Caco-2 (cell line): ENCODE data around the gene NANOS3. TPM values are rescaled to one million over a fixed set of nuclear protein-coding genes. Genes with fewer than 3 reads are reported as not detected.
A peak's percentile ranks its signal among the peaks of the same experiment; 100 is the strongest.

Source experiments
- BruUV-seq: library from RNA; stranded (reverse); fragments of 400-500 nt; replicated peaks from 2 replicates; lab custom pipeline; 2021; lab: Mats Ljungman, UMichigan
- CTCF ChIA-PET: fragments of 300-600 bp; sonication (Branson Sonifier 250); formaldehyde crosslinking; loops from one replicate; lab custom pipeline; 2022; ENCODE audit warnings: antibody characterized with exemption; lab: Charles Lee
- POLR2A ChIA-PET: fragments of 300-600 bp; sonication (Branson Sonifier 250); formaldehyde crosslinking; loops from one replicate; lab custom pipeline; 2022; ENCODE audit warnings: antibody characterized with exemption; lab: Charles Lee
- DNase-seq, 2 experiments: peaks; one replicate each; pipeline versions ENCODE4 v3.0.0 to v3.0.0-alpha.2; 2020 to 2022
- H3K27me3 ChIP-seq: replicated peaks from 2 replicates; pipeline ENCODE4 v1.6.0; 2011; ENCODE audit warnings: low read length; ENCODE audit not compliant: control insufficient read depth, insufficient read depth
- H3K36me3 ChIP-seq: 2 replicates; pipeline ENCODE4 v1.5.1; 2011; ENCODE audit warnings: low read length; ENCODE audit not compliant: control insufficient read depth, insufficient read depth
- H3K4me1 ChIP-seq: fragments of 250-450 bp; sonication (Bioruptor Pico); 2 replicates; pipeline ENCODE4 v1.5.1; 2020; ENCODE audit warnings: mild to moderate bottlenecking
- H3K4me3 ChIP-seq: 2 replicates; pipeline ENCODE4 v1.5.1; 2011; ENCODE audit warnings: low read depth, mild to moderate bottlenecking, control low read depth, low read length
- H3K9me3 ChIP-seq: fragments of 250-450 bp; sonication (Bioruptor Pico); 2 replicates; pipeline ENCODE4 v1.5.1; 2020; ENCODE audit warnings: mild to moderate bottlenecking, moderate library complexity
- H3K27ac Mint-ChIP-seq: one replicate; pipeline ENCODE4 v1.8.0; 2022; ENCODE audit warnings: mixed read lengths; ENCODE audit not compliant: unreplicated experiment
- H3K27me3 Mint-ChIP-seq: one replicate; pipeline ENCODE4 v1.8.0; 2022; ENCODE audit warnings: mixed read lengths; ENCODE audit not compliant: insufficient read depth, unreplicated experiment
- H3K36me3 Mint-ChIP-seq: one replicate; pipeline ENCODE4 v1.8.0; 2022; ENCODE audit warnings: mild to moderate bottlenecking, mixed read lengths; ENCODE audit not compliant: insufficient read depth, unreplicated experiment
- H3K4me1 Mint-ChIP-seq: one replicate; pipeline ENCODE4 v1.8.0; 2022; ENCODE audit warnings: low read depth, mixed read lengths; ENCODE audit not compliant: unreplicated experiment
- H3K4me3 Mint-ChIP-seq: one replicate; pipeline ENCODE4 v1.8.0; 2022; ENCODE audit warnings: mild to moderate bottlenecking, moderate library complexity, mixed read lengths; ENCODE audit not compliant: unreplicated experiment
- H3K9me3 Mint-ChIP-seq: one replicate; pipeline ENCODE4 v1.8.0; 2022; ENCODE audit warnings: mixed read lengths; ENCODE audit not compliant: unreplicated experiment
- intact Hi-C: fragments of 100-400 bp; cut with micrococcal nuclease; formaldehyde crosslinking; loops from one replicate; pipeline ENCODE4 v1.10.0; 2022; ENCODE audit not compliant: unreplicated experiment
- total RNA-seq: library from RNA; stranded (reverse); gene quantifications from 2 replicates; pipeline ENCODE4 v1.2.3, GENCODE V29; 2022
- TF ChIP-seq, protein P1 (sequence below), 2 experiments: fragments of 200-600 bp in 1 of 2; IDR thresholded peaks; 1 replicate in 1 of 2; 2 replicates in 1 of 2; pipeline versions ENCODE4 v1.5.1 to v1.8.0; 2011 to 2022; ENCODE audit warnings: antibody characterized with exemption in 1 of 2, control low read depth in 1 of 2, inconsistent platforms in 1 of 2, low read depth in 1 of 2, low read length in 1 of 2, mild to moderate bottlenecking in 1 of 2, moderate library complexity in 1 of 2; ENCODE audit not compliant: insufficient read depth in 1 of 2, severe bottlenecking in 1 of 2, unreplicated experiment in 1 of 2

The NANOS3 gene
- total RNA-seq, 1 experiment from 2014 or later: not detected

DNA sequence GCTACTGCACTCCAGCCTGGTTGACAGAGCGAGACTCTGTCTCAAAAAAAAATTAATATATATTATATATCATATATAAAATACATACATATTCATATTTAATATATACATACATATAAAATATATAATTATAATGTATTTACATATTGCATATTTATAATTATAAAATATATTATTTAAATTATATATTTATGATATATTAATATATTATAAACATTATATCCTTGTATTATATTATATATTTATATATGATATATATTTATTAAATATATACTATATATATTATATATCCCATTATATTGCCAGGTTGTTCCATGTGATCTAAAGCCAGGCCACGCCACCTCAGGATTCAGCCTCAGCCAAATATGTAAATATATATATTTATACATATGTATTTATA is 19.3 kb downstream of the NANOS3 start:
- Mint-ChIP-seq H3K9me3 (no peaks in the 10 kb centered on the region), H3K36me3 (no peaks in the 10 kb centered on the region), H3K27ac (no peak overlapping the region), H3K4me3 (no peak overlapping the region), H3K27me3 (no peaks in the 10 kb centered on the region), H3K4me1 (peaks cover 7% of the 10 kb centered on the region)
- ChIA-PET CTCF (no interaction called here), POLR2A (no interaction called here)
- Histone ChIP-seq H3K4me3 (no peak overlapping the region), H3K36me3 (no peaks in the 10 kb centered on the region), H3K27me3 (no peaks in the 10 kb centered on the region), H3K4me1 (peaks cover 20% of the 10 kb centered on the region), H3K9me3 (no peaks in the 10 kb centered on the region)
- TF ChIP-seq, protein P1, sequence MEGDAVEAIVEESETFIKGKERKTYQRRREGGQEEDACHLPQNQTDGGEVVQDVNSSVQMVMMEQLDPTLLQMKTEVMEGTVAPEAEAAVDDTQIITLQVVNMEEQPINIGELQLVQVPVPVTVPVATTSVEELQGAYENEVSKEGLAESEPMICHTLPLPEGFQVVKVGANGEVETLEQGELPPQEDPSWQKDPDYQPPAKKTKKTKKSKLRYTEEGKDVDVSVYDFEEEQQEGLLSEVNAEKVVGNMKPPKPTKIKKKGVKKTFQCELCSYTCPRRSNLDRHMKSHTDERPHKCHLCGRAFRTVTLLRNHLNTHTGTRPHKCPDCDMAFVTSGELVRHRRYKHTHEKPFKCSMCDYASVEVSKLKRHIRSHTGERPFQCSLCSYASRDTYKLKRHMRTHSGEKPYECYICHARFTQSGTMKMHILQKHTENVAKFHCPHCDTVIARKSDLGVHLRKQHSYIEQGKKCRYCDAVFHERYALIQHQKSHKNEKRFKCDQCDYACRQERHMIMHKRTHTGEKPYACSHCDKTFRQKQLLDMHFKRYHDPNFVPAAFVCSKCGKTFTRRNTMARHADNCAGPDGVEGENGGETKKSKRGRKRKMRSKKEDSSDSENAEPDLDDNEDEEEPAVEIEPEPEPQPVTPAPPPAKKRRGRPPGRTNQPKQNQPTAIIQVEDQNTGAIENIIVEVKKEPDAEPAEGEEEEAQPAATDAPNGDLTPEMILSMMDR (IDR thresholded peaks at IDR 0.05; ENCODE audit: insufficient read depth in 1 of 2, low read depth in 1 of 2, low read length in 1 of 2, severe bottlenecking in 1 of 2, unreplicated experiment in 1 of 2): no peak
- intact Hi-C loops: no loop called here
- no peak for DNase-seq
- BruUV-seq: no TSS peak

DNA sequence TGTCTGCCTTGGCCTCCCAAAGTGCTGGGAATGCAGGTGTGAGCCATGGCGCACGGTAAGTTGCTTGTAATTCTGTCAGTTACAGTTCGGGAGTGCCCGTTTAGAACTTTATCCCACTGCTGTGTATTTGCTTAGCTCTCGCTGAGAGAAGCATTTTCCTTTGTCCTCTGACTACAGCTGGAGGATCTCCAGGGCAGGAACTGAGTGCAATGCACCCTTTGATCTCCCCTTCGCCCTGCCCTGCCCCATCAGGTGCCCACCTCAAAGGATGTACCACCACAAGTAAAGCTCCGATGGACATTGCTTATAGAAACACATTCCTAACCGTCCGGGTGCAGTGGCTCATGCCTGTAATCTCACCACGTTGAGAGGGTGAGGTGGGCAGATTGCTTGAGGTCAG is 22.5 kb downstream of the NANOS3 start:
- peaks cover 7% of the 10 kb centered on the region for H3K36me3 Mint-ChIP-seq
- no peaks in the 10 kb centered on the region for H3K36me3 ChIP-seq
- CTCF ChIA-PET: no interaction called here
- no peak overlapping the region for H3K4me3 Mint-ChIP-seq
- no peak overlapping the region for H3K27ac Mint-ChIP-seq
- TF ChIP-seq, protein P1 (IDR thresholded peaks at IDR 0.05; ENCODE audit: insufficient read depth in 1 of 2, low read depth in 1 of 2, low read length in 1 of 2, severe bottlenecking in 1 of 2, unreplicated experiment in 1 of 2): no peak
- no peak for DNase-seq
- BruUV-seq: no TSS peak
- H3K4me3 ChIP-seq: no peak overlapping the region
- H3K9me3 Mint-ChIP-seq: no peaks in the 10 kb centered on the region
- POLR2A ChIA-PET: no interaction called here
- no peaks in the 10 kb centered on the region for H3K9me3 ChIP-seq
- no peaks in the 10 kb centered on the region for H3K27me3 Mint-ChIP-seq
- H3K4me1 Mint-ChIP-seq: no peaks in the 10 kb centered on the region
- H3K4me1 ChIP-seq: no peaks in the 10 kb centered on the region
- H3K27me3 ChIP-seq: no peaks in the 10 kb centered on the region
- intact Hi-C loops: no loop called here

DNA sequence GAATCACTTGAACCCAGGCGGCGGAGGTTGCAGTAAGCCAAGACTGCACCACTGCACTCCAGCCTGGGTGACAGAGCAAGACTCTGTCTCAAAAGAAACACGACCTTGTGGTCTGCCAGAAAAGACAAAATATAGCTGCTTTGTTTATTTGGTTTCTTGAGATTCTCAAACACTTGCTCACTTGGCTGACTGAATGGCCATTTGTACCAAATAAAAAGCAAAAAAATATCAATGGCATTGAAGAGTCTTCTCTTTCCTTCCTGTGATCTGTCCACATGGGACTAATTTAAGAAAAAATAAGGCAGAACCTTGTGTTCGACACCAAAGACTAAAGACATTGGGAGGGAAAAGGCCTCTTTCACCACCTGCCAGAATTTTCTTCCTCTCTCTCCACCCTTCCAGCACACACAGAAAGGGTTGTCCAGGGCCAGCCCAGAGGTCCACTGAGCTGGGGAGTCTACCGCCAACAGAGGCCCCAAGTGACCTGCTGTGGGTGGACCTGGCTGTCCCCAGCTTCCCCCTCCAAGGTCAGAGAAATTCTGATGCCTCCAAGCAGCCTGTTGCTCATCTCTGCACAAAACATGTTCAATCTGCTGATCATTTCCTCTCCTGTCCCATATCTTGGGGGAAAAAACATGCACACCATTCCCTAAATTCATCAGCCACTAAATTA is 23.1 kb downstream of the NANOS3 start:
- ChIA-PET CTCF (no interaction called here), POLR2A (no interaction called here)
- no peaks in the 10 kb centered on the region for H3K36me3 ChIP-seq
- no peak overlapping the region for H3K4me3 ChIP-seq
- intact Hi-C loops: no loop called here
- H3K4me3 Mint-ChIP-seq: no peak overlapping the region
- DNase-seq: no peak
- peaks cover 7% of the 10 kb centered on the region for H3K36me3 Mint-ChIP-seq
- TF ChIP-seq, protein P1 (IDR thresholded peaks at IDR 0.05; ENCODE audit: insufficient read depth in 1 of 2, low read depth in 1 of 2, low read length in 1 of 2, severe bottlenecking in 1 of 2, unreplicated experiment in 1 of 2): no peak
- H3K4me1 Mint-ChIP-seq: no peaks in the 10 kb centered on the region
- no peaks in the 10 kb centered on the region for H3K9me3 ChIP-seq
- no peaks in the 10 kb centered on the region for H3K27me3 Mint-ChIP-seq
- H3K27ac Mint-ChIP-seq: peak overlapping the region; percentile 45
- BruUV-seq: no TSS peak
- no peaks in the 10 kb centered on the region for H3K9me3 Mint-ChIP-seq
- no peaks in the 10 kb centered on the region for H3K4me1 ChIP-seq
- no peaks in the 10 kb centered on the region for H3K27me3 ChIP-seq
